Right lobe of liver (tissue), 4 donors: ENCODE results near the gene CLIC6.

ENCODE experiments used
- CTCF ChIP-seq, 4 donors: fragments of 200-600 bp in 3 of 4; fragments of 450-650 bp in 1 of 4; IDR thresholded peaks; one replicate each; pipeline versions ENCODE4 v1.5.1 to v1.8.0; 2016 to 2022; ENCODE audit warnings: antibody characterized with exemption in 4 of 4, mild to moderate bottlenecking in 2 of 4
- POLR2A ChIP-seq: fragments of 450-650 bp; IDR thresholded peaks from one replicate; pipeline ENCODE4 v1.6.1; 2017; ENCODE audit warnings: antibody characterized with exemption, mild to moderate bottlenecking
- donor health status: DM: no; HTN: no; CAD: no.
- donor health status: DM: no; HTN: no; CAD: no.
- donor health status: DM: no; HTN: yes; CAD: no.

GRCh38 chr21:34724131-34724856 lies 55.5 kb downstream of the CLIC6 start:
- TF ChIP-seq CTCF (IDR thresholded peaks at IDR 0.05) (no peak), POLR2A (no peak)
